Upper lobe of right lung (tissue), 1 donor: ENCODE results near the gene PDE11A. TPM values are rescaled to one million over a fixed set of nuclear protein-coding genes. Genes with fewer than 3 reads are reported as not detected.
"Not testable (repeated sequence)": the region's sequence is repeated elsewhere in the genome, so short reads cannot be mapped to it uniquely, and the experiment has no call there.

Experiments used
- ATAC-seq: fragments of 200-7000 bp; cut with Tn5 transposase; one replicate; pipeline ENCODE4 v1.9.1; 2020; ENCODE audit warnings: mild to moderate bottlenecking, moderate library complexity
- DNase-seq: peaks from one replicate; pipeline ENCODE4 v3.0.0-alpha.2; 2020
- H3K27ac ChIP-seq: fragments of 200-600 bp; one replicate; pipeline ENCODE4 v1.8.0; 2022
- H3K27me3 ChIP-seq: fragments of 200-600 bp; one replicate; pipeline ENCODE4 v1.8.0; 2022; ENCODE audit warnings: mild to moderate bottlenecking
- H3K36me3 ChIP-seq: fragments of 200-600 bp; one replicate; pipeline ENCODE4 v1.8.0; 2022
- H3K4me1 ChIP-seq: fragments of 200-600 bp; one replicate; pipeline ENCODE4 v1.8.0; 2022
- H3K4me3 ChIP-seq: fragments of 200-600 bp; one replicate; pipeline ENCODE4 v1.8.0; 2022; ENCODE audit warnings: mild to moderate bottlenecking
- H3K9me3 ChIP-seq: fragments of 200-600 bp; one replicate; pipeline ENCODE4 v1.8.0; 2022
- intact Hi-C: fragments of 100-400 bp; cut with DNase I; formaldehyde crosslinking; loops from one replicate; pipeline ENCODE4 v1.11.0; 2022
- total RNA-seq: library from RNA; stranded (reverse); fragmentation: NEBNext Ultra II Directional; extraction: Animal tissue kit (Norgen Biotek cat#: 25700); gene quantifications from one replicate; pipeline ENCODE4 v1.2.1, GENCODE V29; 2021
- TF ChIP-seq, protein P1 (sequence below): fragments of 200-600 bp; IDR thresholded peaks from one replicate; pipeline ENCODE4 v1.8.0; 2022; ENCODE audit warnings: antibody characterized with exemption
- donor health status: DM: no; HTN: yes; CAD: no; lungs with severe emphysema.

Gene PDE11A
- total RNA-seq, 1 donor from 2014 or later = not detected

GRCh38 chr2:178047391-178047790, 25.2 kb downstream of the PDE11A start:
- Histone ChIP-seq H3K36me3 (no peaks in the 10 kb centered on the region), H3K4me3 (no peak overlapping the region), H3K9me3 (no peaks in the 10 kb centered on the region), H3K27ac (no peak overlapping the region), H3K27me3 (peaks cover 6% of the 10 kb centered on the region), H3K4me1 (no peaks in the 10 kb centered on the region)
- no peak for DNase-seq
- TF ChIP-seq, protein P1, sequence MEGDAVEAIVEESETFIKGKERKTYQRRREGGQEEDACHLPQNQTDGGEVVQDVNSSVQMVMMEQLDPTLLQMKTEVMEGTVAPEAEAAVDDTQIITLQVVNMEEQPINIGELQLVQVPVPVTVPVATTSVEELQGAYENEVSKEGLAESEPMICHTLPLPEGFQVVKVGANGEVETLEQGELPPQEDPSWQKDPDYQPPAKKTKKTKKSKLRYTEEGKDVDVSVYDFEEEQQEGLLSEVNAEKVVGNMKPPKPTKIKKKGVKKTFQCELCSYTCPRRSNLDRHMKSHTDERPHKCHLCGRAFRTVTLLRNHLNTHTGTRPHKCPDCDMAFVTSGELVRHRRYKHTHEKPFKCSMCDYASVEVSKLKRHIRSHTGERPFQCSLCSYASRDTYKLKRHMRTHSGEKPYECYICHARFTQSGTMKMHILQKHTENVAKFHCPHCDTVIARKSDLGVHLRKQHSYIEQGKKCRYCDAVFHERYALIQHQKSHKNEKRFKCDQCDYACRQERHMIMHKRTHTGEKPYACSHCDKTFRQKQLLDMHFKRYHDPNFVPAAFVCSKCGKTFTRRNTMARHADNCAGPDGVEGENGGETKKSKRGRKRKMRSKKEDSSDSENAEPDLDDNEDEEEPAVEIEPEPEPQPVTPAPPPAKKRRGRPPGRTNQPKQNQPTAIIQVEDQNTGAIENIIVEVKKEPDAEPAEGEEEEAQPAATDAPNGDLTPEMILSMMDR = no peak
- intact Hi-C loops = no loop called here
- no peak for ATAC-seq

GRCh38 chr2:178044836-178045235, 27.7 kb downstream of the PDE11A start:
- no peaks in the 10 kb centered on the region for H3K4me1 ChIP-seq
- no peaks in the 10 kb centered on the region for H3K9me3 ChIP-seq
- peaks cover 6% of the 10 kb centered on the region for H3K27me3 ChIP-seq
- no peak overlapping the region for H3K4me3 ChIP-seq
- no peak for ATAC-seq
- no peak for DNase-seq
- TF ChIP-seq, protein P1 = no peak
- intact Hi-C loops = no loop called here
- H3K36me3 ChIP-seq = no peaks in the 10 kb centered on the region
- no peak overlapping the region for H3K27ac ChIP-seq

GRCh38 chr2:178043266-178043665, 29.3 kb downstream of the PDE11A start:
- H3K4me3 ChIP-seq = no peak overlapping the region
- no peak for DNase-seq
- TF ChIP-seq, protein P1 = no peak
- no peaks in the 10 kb centered on the region for H3K36me3 ChIP-seq
- no peaks in the 10 kb centered on the region for H3K4me1 ChIP-seq
- no peak for ATAC-seq
- no peaks in the 10 kb centered on the region for H3K9me3 ChIP-seq
- H3K27me3 ChIP-seq = no peaks in the 10 kb centered on the region
- intact Hi-C loops = no loop called here
- H3K27ac ChIP-seq = no peak overlapping the region

DNA sequence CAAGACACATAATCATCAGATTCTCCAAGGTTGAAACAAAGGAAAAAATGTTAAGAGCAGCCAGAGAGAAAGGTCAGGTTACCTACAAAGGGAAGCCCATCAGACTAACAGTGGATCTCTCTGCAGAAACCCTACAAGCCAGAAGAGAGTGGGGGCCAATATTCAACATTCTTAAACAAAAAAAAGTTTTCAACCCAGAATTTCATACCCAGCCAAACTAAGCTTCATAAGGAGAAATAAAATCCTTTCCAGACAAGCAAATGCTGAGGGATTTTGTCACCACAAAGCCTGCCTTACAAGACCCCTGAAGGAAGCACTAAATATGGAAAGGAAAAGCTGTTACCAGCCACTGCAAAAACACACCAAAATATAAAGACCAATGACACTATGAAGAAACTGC, 39.0 kb downstream of the PDE11A start:
- H3K27ac ChIP-seq, DNase-seq, H3K4me1 ChIP-seq, H3K27me3 ChIP-seq, H3K36me3 ChIP-seq, H3K9me3 ChIP-seq, intact Hi-C loops, H3K4me3 ChIP-seq, ATAC-seq: not testable (repeated sequence)

DNA sequence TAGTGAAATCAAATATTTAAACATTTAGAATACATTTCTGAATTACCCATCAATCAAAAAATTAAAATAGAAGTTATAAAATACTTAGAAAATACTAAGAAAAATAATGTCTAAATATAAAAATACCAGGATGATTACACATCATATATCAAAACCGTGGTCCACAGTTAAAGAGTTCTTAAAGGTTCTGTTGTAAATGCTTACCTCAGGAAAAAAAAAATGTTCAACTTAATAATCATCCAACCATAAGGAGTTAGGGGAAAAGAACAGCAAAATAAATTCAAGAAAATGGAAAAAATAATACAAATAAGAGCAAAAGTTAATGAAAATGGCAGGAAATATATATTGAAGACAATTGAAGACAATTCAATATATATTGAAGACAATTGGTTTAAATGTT, 43.2 kb downstream of the PDE11A start:
- H3K36me3 ChIP-seq = no peaks in the 10 kb centered on the region
- intact Hi-C loops = no loop called here
- H3K4me1 ChIP-seq = no peaks in the 10 kb centered on the region
- no peak overlapping the region for H3K4me3 ChIP-seq
- no peak for DNase-seq
- TF ChIP-seq, protein P1 = no peak
- H3K9me3 ChIP-seq = no peaks in the 10 kb centered on the region
- H3K27ac ChIP-seq = no peak overlapping the region
- ATAC-seq = no peak
- H3K27me3 ChIP-seq = no peaks in the 10 kb centered on the region

- DNase-seq = no peak
- no peak for ATAC-seq
- Histone ChIP-seq H3K4me1 (no peaks in the 10 kb centered on the region), H3K27ac (no peak overlapping the region), H3K27me3 (no peaks in the 10 kb centered on the region), H3K36me3 (no peaks in the 10 kb centered on the region), H3K4me3 (no peak overlapping the region), H3K9me3 (no peaks in the 10 kb centered on the region)
- intact Hi-C loops = no loop called here
- TF ChIP-seq, protein P1 = no peak
Measured at GRCh38 chr2:178025551-178026185, 46.9 kb downstream of the PDE11A start.
